SH-SY5Y (cell line): Measurements from ENCODE around the gene PARP9.

Experiments used
- GATA2 ChIP-seq: IDR thresholded peaks from 2 replicates; pipeline ENCODE4 v1.6.1; 2011; ENCODE audit warnings: mild to moderate bottlenecking, low read depth, low read length
- GATA3 ChIP-seq: IDR thresholded peaks from 2 replicates; pipeline ENCODE4 v1.6.1; 2011; ENCODE audit warnings: low read depth, mild to moderate bottlenecking, low read length, moderate library complexity

- TF ChIP-seq GATA3 (no peak), GATA2 (no peak)
These were observed 13.4 kb upstream of the PARP9 start, which contains the start of gene PARP15 for GRCh38 chr3:122577409-122578031.
